ENCODE measurements around the gene GIMD1.

The GIMD1 gene

GRCh38 chr4:106312377-106312776, 56.2 kb downstream of the GIMD1 start:
- no peak for DNase-seq
